Right lobe of liver (tissue), 4 donors: ENCODE measurements around the gene SIRT2.

ENCODE experiments used
- POLR2A ChIP-seq: fragments of 450-650 bp; IDR thresholded peaks from one replicate; pipeline ENCODE4 v1.6.1; 2017; ENCODE audit warnings: antibody characterized with exemption, mild to moderate bottlenecking
- TF ChIP-seq, protein P1 (sequence below), 4 donors: fragments of 200-600 bp in 3 of 4; fragments of 450-650 bp in 1 of 4; IDR thresholded peaks; one replicate each; pipeline versions ENCODE4 v1.5.1 to v1.8.0; 2016 to 2022; ENCODE audit warnings: antibody characterized with exemption in 4 of 4, mild to moderate bottlenecking in 2 of 4
- donor health status: DM: no; HTN: no; CAD: no.
- donor health status: DM: no; HTN: no; CAD: no.
- donor health status: DM: no; HTN: yes; CAD: no.

DNA sequence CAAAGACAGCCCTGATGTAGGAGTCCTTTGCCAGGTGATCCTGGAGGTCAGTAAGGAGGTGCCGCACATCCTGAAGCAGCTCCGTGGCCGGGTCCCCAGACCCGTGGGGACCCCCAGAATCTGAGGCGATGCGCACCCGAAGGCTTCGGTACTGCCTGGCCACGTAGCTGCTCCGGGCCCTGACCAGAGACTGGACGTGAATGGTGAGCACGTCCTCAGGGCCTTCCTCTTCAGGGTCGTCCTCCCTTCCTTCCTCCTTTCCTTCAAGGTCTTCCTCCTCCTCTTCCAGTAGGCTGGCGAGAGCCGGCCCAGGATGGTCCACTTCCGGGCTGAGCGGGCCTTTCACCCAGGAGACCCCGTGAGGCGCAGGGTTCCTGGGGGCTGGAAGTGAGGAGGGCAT, 28.8 kb downstream of the SIRT2 start:
- TF ChIP-seq, protein P1, sequence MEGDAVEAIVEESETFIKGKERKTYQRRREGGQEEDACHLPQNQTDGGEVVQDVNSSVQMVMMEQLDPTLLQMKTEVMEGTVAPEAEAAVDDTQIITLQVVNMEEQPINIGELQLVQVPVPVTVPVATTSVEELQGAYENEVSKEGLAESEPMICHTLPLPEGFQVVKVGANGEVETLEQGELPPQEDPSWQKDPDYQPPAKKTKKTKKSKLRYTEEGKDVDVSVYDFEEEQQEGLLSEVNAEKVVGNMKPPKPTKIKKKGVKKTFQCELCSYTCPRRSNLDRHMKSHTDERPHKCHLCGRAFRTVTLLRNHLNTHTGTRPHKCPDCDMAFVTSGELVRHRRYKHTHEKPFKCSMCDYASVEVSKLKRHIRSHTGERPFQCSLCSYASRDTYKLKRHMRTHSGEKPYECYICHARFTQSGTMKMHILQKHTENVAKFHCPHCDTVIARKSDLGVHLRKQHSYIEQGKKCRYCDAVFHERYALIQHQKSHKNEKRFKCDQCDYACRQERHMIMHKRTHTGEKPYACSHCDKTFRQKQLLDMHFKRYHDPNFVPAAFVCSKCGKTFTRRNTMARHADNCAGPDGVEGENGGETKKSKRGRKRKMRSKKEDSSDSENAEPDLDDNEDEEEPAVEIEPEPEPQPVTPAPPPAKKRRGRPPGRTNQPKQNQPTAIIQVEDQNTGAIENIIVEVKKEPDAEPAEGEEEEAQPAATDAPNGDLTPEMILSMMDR (IDR thresholded peaks at IDR 0.05): no peak
- TF ChIP-seq POLR2A: no peak
